Chondrocyte (in vitro differentiated cells): ENCODE data around the gene GOLGA1. TPM values are rescaled to one million over a fixed set of nuclear protein-coding genes. Genes with fewer than 3 reads are reported as not detected.

Source experiments
- DNase-seq: peaks from one replicate; pipeline ENCODE4 v3.0.0; 2021; ENCODE audit warnings: mixed read lengths, low spot score
- H3K27ac Mint-ChIP-seq: one replicate; pipeline ENCODE4 v1.8.0; 2021; ENCODE audit warnings: mild to moderate bottlenecking, moderate library complexity, mixed read lengths; ENCODE audit not compliant: unreplicated experiment
- H3K27me3 Mint-ChIP-seq: 2 replicates; pipeline ENCODE4 v1.8.0; 2021; ENCODE audit warnings: low read depth, mixed read lengths
- H3K36me3 Mint-ChIP-seq: 2 replicates; pipeline ENCODE4 v1.8.0; 2021; ENCODE audit warnings: low read depth, mixed read lengths
- H3K4me1 Mint-ChIP-seq: 2 replicates; pipeline ENCODE4 v1.8.0; 2021; ENCODE audit warnings: low read depth, mild to moderate bottlenecking, mixed read lengths
- H3K4me3 Mint-ChIP-seq: one replicate; pipeline ENCODE4 v1.8.0; 2021; ENCODE audit warnings: mild to moderate bottlenecking, moderate library complexity, mixed read lengths; ENCODE audit not compliant: unreplicated experiment
- H3K9me3 Mint-ChIP-seq: 2 replicates; pipeline ENCODE4 v1.8.0; 2021; ENCODE audit warnings: low read depth, mixed read lengths
- CTCF ChIP-seq: fragments of 200-600 bp; sonication (generic); IDR thresholded peaks from 2 replicates; pipeline ENCODE4 v1.5.0; 2021; ENCODE audit warnings: antibody characterized with exemption, mild to moderate bottlenecking, moderate library complexity
- total RNA-seq: library from RNA; stranded (reverse); gene quantifications from 3 replicates; pipeline ENCODE4 v1.2.1, GENCODE V29; 2021

The GOLGA1 gene
- total RNA-seq, 1 donor from 2014 or later, result 25.0 TPM

- H3K4me1 Mint-ChIP-seq, result peaks cover 9% of the 10 kb centered on the region
- TF ChIP-seq CTCF, result no peak
- H3K36me3 Mint-ChIP-seq, result peaks cover 27% of the 10 kb centered on the region
- DNase-seq, result no peak
- H3K4me3 Mint-ChIP-seq, result no peak overlapping the region
- H3K9me3 Mint-ChIP-seq, result no peaks in the 10 kb centered on the region
- no peaks in the 10 kb centered on the region for H3K27me3 Mint-ChIP-seq
- H3K27ac Mint-ChIP-seq, result no peak overlapping the region
These were observed 58.7 kb downstream of the GOLGA1 start for GRCh38 chr9:124882231-124882630.

GRCh38 chr9:124881138-124881743 is 59.6 kb downstream of the GOLGA1 start:
- Mint-ChIP-seq H3K4me3 (no peak overlapping the region), H3K27me3 (no peaks in the 10 kb centered on the region), H3K4me1 (peaks cover 16% of the 10 kb centered on the region), H3K36me3 (peaks cover 23% of the 10 kb centered on the region), H3K27ac (no peak overlapping the region), H3K9me3 (no peaks in the 10 kb centered on the region)
- DNase-seq, result no peak
- TF ChIP-seq CTCF, result no peak

GRCh38 chr9:124880501-124880900 is 60.4 kb downstream of the GOLGA1 start:
- H3K27me3 Mint-ChIP-seq, result no peaks in the 10 kb centered on the region
- no peaks in the 10 kb centered on the region for H3K9me3 Mint-ChIP-seq
- H3K27ac Mint-ChIP-seq, result no peak overlapping the region
- no peak for TF ChIP-seq CTCF
- no peak overlapping the region for H3K4me3 Mint-ChIP-seq
- peaks cover 15% of the 10 kb centered on the region for H3K36me3 Mint-ChIP-seq
- DNase-seq, result no peak
- H3K4me1 Mint-ChIP-seq, result peaks cover 16% of the 10 kb centered on the region

- H3K4me1 Mint-ChIP-seq, result peaks cover 16% of the 10 kb centered on the region
- no peak for TF ChIP-seq CTCF
- DNase-seq, result no peak
- H3K9me3 Mint-ChIP-seq, result no peaks in the 10 kb centered on the region
- H3K4me3 Mint-ChIP-seq, result no peak overlapping the region
- H3K27me3 Mint-ChIP-seq, result no peaks in the 10 kb centered on the region
- peaks cover 15% of the 10 kb centered on the region for H3K36me3 Mint-ChIP-seq
- no peak overlapping the region for H3K27ac Mint-ChIP-seq
These were observed 61.7 kb downstream of the GOLGA1 start for GRCh38 chr9:124879226-124879625.

- no peak for DNase-seq
These were observed 62.4 kb downstream of the GOLGA1 start for GRCh38 chr9:124878518-124878917.

More at GRCh38 chr9:124878518-124878917, 62.4 kb downstream of the GOLGA1 start:
- H3K27me3 Mint-ChIP-seq, result no peaks in the 10 kb centered on the region
- peaks cover 14% of the 10 kb centered on the region for H3K36me3 Mint-ChIP-seq
- no peak overlapping the region for H3K27ac Mint-ChIP-seq
- no peak overlapping the region for H3K4me3 Mint-ChIP-seq
- no peak for TF ChIP-seq CTCF
- peaks cover 16% of the 10 kb centered on the region for H3K4me1 Mint-ChIP-seq
- no peaks in the 10 kb centered on the region for H3K9me3 Mint-ChIP-seq
